CD4-positive, alpha-beta memory T cell (primary cell): Measurements from ENCODE around the gene PXDC1. TPM values are rescaled to one million over a fixed set of nuclear protein-coding genes. Genes with fewer than 3 reads are reported as not detected.

Experiments
- CTCF ChIA-PET: fragments of 350-600 bp; sonication (Branson Sonifier 250); formaldehyde crosslinking; loops from one replicate; lab custom pipeline; 2021; ENCODE audit warnings: inconsistent platforms; ENCODE audit not compliant: partially characterized antibody; lab: Charles Lee
- POLR2A ChIA-PET: fragments of 350-600 bp; sonication (Branson Sonifier 250); formaldehyde crosslinking; loops from one replicate; lab custom pipeline; 2021; ENCODE audit not compliant: partially characterized antibody; lab: Charles Lee
- DNase-seq, 5 donors: peaks; one replicate each; pipeline versions ENCODE4 v3.0.0 to v3.0.0-alpha.2; 2020 to 2022; ENCODE audit warnings: mixed read lengths in 1 of 5
- H3K27ac ChIP-seq: one replicate; pipeline ENCODE4 v1.7.0; 2013; ENCODE audit warnings: low read depth, low read length
- H3K27me3 ChIP-seq: 2 replicates; pipeline ENCODE4 v1.7.0; 2013; ENCODE audit warnings: mild to moderate bottlenecking, low read length, moderate library complexity; ENCODE audit not compliant: insufficient read depth
- H3K36me3 ChIP-seq: 2 replicates; pipeline ENCODE4 v1.7.0; 2013; ENCODE audit warnings: mild to moderate bottlenecking, low read length, moderate library complexity; ENCODE audit not compliant: insufficient read depth
- H3K4me1 ChIP-seq: 2 replicates; pipeline ENCODE4 v1.7.0; 2013; ENCODE audit warnings: mild to moderate bottlenecking, low read length, moderate library complexity; ENCODE audit not compliant: insufficient read depth
- H3K4me3 ChIP-seq, 2 donors: one replicate each; pipeline ENCODE4 v1.7.0; 2013; ENCODE audit warnings: low read length in 2 of 2, mild to moderate bottlenecking in 1 of 2
- H3K9me3 ChIP-seq, 2 donors: one replicate each; pipeline ENCODE4 v1.7.0; 2013; ENCODE audit warnings: low read length in 2 of 2, control low read depth in 1 of 2; ENCODE audit not compliant: control insufficient read depth in 1 of 2
- H3K27ac Mint-ChIP-seq, 7 donors: one replicate each; pipeline ENCODE4 v1.8.0; 2020 to 2021; ENCODE audit warnings: mixed read lengths in 7 of 7, mild to moderate bottlenecking in 6 of 7, inconsistent platforms in 3 of 7, moderate library complexity in 3 of 7
- H3K27me3 Mint-ChIP-seq, 2 donors: one replicate each; pipeline ENCODE4 v1.8.0; 2020 to 2021; ENCODE audit warnings: mixed read lengths in 2 of 2
- H3K36me3 Mint-ChIP-seq, 2 donors: one replicate each; pipeline ENCODE4 v1.8.0; 2020 to 2021; ENCODE audit warnings: mixed read lengths in 2 of 2, inconsistent platforms in 1 of 2, mild to moderate bottlenecking in 1 of 2
- H3K4me1 Mint-ChIP-seq, 4 donors: one replicate each; pipeline ENCODE4 v1.8.0; 2020 to 2021; ENCODE audit warnings: mixed read lengths in 4 of 4, mild to moderate bottlenecking in 1 of 4
- H3K4me3 Mint-ChIP-seq, 8 donors: one replicate each; pipeline ENCODE4 v1.8.0; 2020 to 2021; ENCODE audit warnings: mixed read lengths in 8 of 8, mild to moderate bottlenecking in 7 of 8, moderate library complexity in 6 of 8, inconsistent platforms in 3 of 8
- H3K9me3 Mint-ChIP-seq, 8 donors: one replicate each; pipeline ENCODE4 v1.8.0; 2020 to 2021; ENCODE audit warnings: mixed read lengths in 8 of 8, mild to moderate bottlenecking in 5 of 8, inconsistent platforms in 3 of 8, moderate library complexity in 1 of 8
- intact Hi-C: fragments of 100-400 bp; cut with micrococcal nuclease; formaldehyde crosslinking; loops from one replicate; pipeline ENCODE4 v1.15.1; 2023
- polyA plus RNA-seq, 2 donors: library from polyadenylated mRNA; unstranded; fragments of 300-500 nt; fragmentation: Illumina TruSeq; gene quantifications; one replicate each; pipeline ENCODE4 v1.2.3, GENCODE V29; 2021
- total RNA-seq, 2 experiments: library from RNA; stranded (reverse); gene quantifications; one replicate each; pipeline ENCODE4 v1.2.3, GENCODE V29; 2021

Gene PXDC1, protein sequence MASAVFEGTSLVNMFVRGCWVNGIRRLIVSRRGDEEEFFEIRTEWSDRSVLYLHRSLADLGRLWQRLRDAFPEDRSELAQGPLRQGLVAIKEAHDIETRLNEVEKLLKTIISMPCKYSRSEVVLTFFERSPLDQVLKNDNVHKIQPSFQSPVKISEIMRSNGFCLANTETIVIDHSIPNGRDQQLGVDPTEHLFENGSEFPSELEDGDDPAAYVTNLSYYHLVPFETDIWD
- under 1 TPM; 0.50 to 0.52 TPM for total RNA-seq
- not detected for polyA plus RNA-seq

DNA sequence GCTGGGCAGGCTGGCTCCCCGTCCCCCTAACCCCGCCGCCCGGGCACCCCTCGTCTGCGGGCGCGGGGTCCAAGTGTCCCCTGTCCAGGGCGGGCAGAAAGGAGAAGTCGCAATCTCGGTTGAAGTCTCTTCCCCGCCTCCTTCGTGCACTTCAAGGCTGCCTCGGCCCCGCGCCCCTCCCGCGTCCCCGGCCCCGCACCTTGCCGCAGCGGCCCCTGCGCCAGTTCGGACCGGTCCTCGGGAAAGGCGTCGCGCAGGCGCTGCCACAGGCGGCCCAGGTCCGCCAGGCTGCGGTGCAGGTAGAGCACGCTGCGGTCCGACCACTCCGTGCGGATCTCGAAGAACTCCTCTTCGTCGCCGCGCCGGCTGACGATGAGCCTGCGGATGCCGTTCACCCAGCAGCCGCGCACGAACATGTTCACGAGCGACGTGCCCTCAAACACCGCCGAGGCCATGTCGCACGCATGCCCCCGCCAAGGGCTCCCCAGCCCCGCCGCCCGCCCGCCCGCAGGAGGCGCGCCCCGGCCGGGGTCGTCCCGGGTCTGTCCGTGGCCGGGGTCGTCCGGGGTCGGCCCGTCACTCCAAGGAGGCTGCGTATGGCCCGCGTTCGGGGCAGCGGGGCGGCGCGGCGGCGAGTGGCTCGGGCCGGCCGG, at the start of gene PXDC1:
Gene PXDC1, minus strand, starts transcription at position 637 of the 653 bp plus-strand sequence. Its CDS starts 182 bp downstream, at position 455.
- ChIA-PET CTCF (no interaction called here), POLR2A (no interaction called here)
- Mint-ChIP-seq H3K4me1 (peaks cover 0 to 27% (median 3%) of the 10 kb centered on the region in 4 donors), H3K27ac (no peak within 1 kb of the TSS), H3K9me3 (no peaks in the 10 kb centered on the region), H3K4me3 (peak within 1 kb of the TSS; percentile 67 to 77 (median 73)), H3K36me3 (no peaks in the 10 kb centered on the region), H3K27me3 (peaks cover 20 to 23% of the 10 kb centered on the region in 2 donors)
- no peaks in the 10 kb centered on the region for H3K9me3 ChIP-seq
- H3K36me3 ChIP-seq = no peaks in the 10 kb centered on the region
- H3K27ac ChIP-seq = no peak within 1 kb of the TSS
- peak within 1 kb of the TSS in 1 of 2 donors; percentile 38 for H3K4me3 ChIP-seq
- H3K27me3 ChIP-seq = no peaks in the 10 kb centered on the region
- intact Hi-C loops = loop anchor here (2.0 to 5.0 kb wide), 2 partner anchors 98 to 1026 kb away; partner anchors contain the start of genes CDYL and FAM50B
- peaks cover 11% of the 10 kb centered on the region for H3K4me1 ChIP-seq
- peak in 4 of 5 donors; percentile 32 to 42 (median 34) for DNase-seq

DNA sequence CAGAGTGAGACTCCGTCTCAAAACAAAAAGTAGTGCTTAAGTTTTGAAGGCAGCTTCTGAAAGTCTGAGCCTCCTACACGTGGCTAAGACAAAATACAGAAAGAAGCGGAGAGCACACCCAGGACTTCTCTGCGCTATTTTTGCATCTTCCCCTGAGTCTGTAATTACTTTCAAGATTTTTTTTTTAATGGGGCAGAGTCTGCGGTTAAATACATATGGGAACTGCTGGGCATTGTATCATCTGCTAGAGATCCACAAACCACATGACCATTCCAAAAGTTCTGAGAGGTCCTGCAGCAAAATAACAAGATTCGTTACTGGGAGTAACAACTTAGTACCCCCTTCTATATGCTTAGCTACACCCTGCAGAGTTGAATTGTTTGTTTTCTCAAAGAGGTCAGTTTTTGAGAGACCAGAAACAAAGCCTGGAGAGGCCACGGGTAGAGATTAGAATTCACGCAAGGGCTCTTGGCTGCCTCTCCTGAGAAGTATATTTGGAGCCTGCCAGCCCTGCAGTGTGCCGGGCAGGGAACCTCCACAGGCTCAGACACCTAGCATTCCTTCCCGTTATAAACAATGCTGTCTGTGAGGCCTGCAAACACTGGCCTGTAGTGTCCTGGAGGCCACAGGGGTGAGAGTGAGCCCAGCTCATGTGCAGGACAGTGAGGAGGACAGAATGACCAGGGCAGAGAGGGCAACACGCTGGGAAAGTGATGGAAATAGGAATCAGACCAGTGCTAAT, 49.5 kb upstream of the PXDC1 start:
- H3K4me3 Mint-ChIP-seq = no peak overlapping the region
- intact Hi-C loops = no loop called here
- POLR2A ChIA-PET = no interaction called here

DNA sequence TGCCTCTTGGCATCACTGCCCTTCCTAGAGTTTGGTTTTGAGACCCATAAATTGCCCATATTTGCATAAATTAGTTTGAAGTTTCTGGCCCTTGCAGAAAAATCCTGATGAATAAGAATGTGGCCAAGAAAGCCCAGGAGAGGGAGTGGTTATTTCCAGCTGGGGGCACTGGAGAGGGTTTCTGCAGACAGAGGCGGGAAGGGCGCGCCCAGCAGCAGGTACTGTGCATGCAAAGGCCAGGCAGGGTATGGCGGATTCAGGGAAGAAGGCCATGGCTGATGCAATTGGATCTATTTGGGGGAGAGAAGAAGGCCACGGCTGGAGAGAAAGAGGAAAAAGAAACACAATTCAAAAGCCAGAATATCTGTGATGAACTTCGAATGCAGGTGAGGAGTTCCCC, 48.2 kb upstream of the PXDC1 start:
- intact Hi-C loops = no loop called here
- Histone ChIP-seq H3K36me3 (no peaks in the 10 kb centered on the region), H3K27me3 (no peaks in the 10 kb centered on the region), H3K4me1 (no peaks in the 10 kb centered on the region), H3K4me3 (no peak overlapping the region), H3K9me3 (no peaks in the 10 kb centered on the region), H3K27ac (no peak overlapping the region)
- POLR2A ChIA-PET = no interaction called here
- DNase-seq = no peak
- CTCF ChIA-PET = interaction anchor here (0.8 to 1.6 kb wide), 2 partner anchors 11 to 133 kb away, joined by 3 read pairs; no protein-coding TSS in a partner anchor
- Mint-ChIP-seq H3K27ac (no peak overlapping the region), H3K4me3 (no peak overlapping the region), H3K36me3 (no peaks in the 10 kb centered on the region), H3K27me3 (no peaks in the 10 kb centered on the region), H3K4me1 (peaks cover 0 to 5% (median 1%) of the 10 kb centered on the region in 4 donors), H3K9me3 (no peaks in the 10 kb centered on the region)

More for the DNA sequence above, 49.5 kb upstream of the PXDC1 start:
- no peaks in the 10 kb centered on the region for H3K4me1 ChIP-seq
- H3K4me3 ChIP-seq = no peak overlapping the region
- H3K27ac ChIP-seq = no peak overlapping the region
- no peaks in the 10 kb centered on the region for H3K9me3 ChIP-seq
- Mint-ChIP-seq H3K27me3 (peaks cover 0 to 1% of the 10 kb centered on the region in 2 donors), H3K9me3 (peaks cover 0 to 2% (median 0%) of the 10 kb centered on the region in 8 donors), H3K36me3 (no peaks in the 10 kb centered on the region), H3K27ac (no peak overlapping the region), H3K4me1 (peaks cover 0 to 5% (median 1%) of the 10 kb centered on the region in 4 donors)
- no peaks in the 10 kb centered on the region for H3K27me3 ChIP-seq
- DNase-seq = no peak
- H3K36me3 ChIP-seq = no peaks in the 10 kb centered on the region
- CTCF ChIA-PET = interaction anchor here (0.6 to 1.6 kb wide), 3 partner anchors 10 to 27 kb away, joined by 3 to 4 read pairs (median 3); no protein-coding TSS in a partner anchor

DNA sequence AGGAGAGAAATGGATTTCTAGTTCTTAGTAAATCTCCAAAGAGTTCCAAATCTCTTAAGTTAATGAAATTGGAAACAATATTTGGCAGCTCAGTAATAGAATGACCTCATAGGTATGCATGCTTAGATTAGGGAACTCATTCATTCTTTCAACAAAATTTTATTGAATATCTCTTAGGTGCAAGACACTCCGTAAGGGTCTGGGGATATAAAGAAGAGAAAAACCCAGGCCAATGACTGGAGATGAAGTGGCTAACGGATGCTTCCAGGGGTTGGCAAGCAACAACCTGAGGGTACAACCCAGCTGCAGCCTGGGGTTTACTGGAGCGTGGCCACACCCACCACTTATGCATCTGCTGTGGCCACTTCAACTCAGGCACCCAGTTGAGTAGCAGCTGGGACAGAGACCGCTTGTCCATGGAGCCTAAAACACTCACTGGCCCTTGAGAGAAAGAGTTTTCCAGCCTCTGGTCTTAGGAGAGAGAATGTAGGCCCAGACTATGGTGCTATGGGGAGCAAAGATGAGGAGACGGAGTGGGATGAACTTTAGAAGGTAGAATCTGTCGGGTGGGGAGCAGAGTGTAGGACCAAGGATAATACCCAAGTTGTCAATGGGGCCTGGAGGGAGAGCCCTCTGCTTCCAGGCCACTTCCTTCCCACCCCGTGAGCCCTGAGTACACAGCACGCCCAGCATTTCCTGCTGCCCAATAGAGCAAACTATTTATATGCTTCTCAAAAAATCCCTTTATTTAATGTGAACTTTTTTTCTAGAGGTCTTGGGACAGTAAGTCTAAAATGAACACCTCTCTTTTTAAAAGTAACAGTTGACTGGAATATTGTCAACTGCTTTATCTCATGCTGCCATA, 46.8 kb upstream of the PXDC1 start:
- intact Hi-C loops = no loop called here
- no peaks in the 10 kb centered on the region for H3K4me1 ChIP-seq
- no peak overlapping the region for H3K4me3 ChIP-seq
- H3K27ac Mint-ChIP-seq = no peak overlapping the region
- peaks cover 0 to 1% of the 10 kb centered on the region in 2 donors for H3K27me3 Mint-ChIP-seq
- no peaks in the 10 kb centered on the region for H3K36me3 ChIP-seq
- no peaks in the 10 kb centered on the region for H3K36me3 Mint-ChIP-seq
- POLR2A ChIA-PET = no interaction called here
- H3K27me3 ChIP-seq = no peaks in the 10 kb centered on the region
- CTCF ChIA-PET = no interaction called here
- H3K4me3 Mint-ChIP-seq = no peak overlapping the region
- no peaks in the 10 kb centered on the region for H3K9me3 Mint-ChIP-seq
- DNase-seq = no peak
- peaks cover 0 to 3% (median under 1%) of the 10 kb centered on the region in 4 donors for H3K4me1 Mint-ChIP-seq
- H3K27ac ChIP-seq = no peak overlapping the region
- no peaks in the 10 kb centered on the region for H3K9me3 ChIP-seq

DNA sequence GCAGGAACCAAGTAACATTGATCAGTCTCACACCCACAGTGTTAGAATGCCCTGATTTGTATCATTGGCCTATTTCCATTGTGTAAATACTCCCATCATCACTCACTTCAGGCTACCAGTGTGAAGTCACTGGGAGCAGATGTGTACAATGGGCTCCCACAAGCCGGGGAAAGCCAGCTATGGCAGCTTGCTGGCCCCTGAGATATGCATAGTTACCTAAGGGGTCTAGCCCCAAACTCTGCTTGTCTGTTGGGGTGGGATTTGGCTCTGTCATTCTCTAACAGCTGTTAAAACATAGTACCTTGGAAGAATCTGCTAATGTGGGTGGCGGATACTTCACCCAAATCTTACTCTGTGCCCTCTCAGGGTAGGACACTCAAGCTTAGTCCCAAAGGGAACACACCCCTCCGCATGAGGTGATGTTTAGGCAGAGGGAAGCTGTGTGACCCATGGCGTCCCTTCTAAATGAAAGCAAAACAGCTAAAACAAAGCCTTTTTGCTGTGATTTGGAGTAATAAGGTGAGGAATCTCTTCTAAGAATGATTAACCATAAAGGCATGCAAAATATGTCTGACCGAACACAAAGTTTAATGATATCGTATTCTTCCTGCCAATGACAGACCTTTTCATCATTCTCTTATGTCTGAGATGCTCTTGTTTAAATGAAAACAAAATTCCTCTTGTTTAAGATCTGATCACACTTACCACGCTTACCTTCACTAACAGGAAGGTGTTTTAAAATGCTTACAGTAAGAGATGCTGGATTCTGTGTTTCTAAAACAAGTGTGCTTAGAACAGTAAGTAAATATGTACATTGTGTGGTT, 45.9 kb upstream of the PXDC1 start:
- CTCF ChIA-PET = no interaction called here
- Mint-ChIP-seq H3K9me3 (no peaks in the 10 kb centered on the region), H3K4me3 (no peak overlapping the region), H3K4me1 (peaks cover 0 to 3% (median under 1%) of the 10 kb centered on the region in 4 donors), H3K27me3 (peaks cover 0 to 1% of the 10 kb centered on the region in 2 donors), H3K27ac (no peak overlapping the region), H3K36me3 (no peaks in the 10 kb centered on the region)
- no peaks in the 10 kb centered on the region for H3K9me3 ChIP-seq
- intact Hi-C loops = no loop called here
- no peaks in the 10 kb centered on the region for H3K36me3 ChIP-seq
- no peak for DNase-seq
- no peak overlapping the region for H3K4me3 ChIP-seq
- POLR2A ChIA-PET = no interaction called here
- H3K27ac ChIP-seq = no peak overlapping the region
- no peaks in the 10 kb centered on the region for H3K27me3 ChIP-seq
- no peaks in the 10 kb centered on the region for H3K4me1 ChIP-seq

DNA sequence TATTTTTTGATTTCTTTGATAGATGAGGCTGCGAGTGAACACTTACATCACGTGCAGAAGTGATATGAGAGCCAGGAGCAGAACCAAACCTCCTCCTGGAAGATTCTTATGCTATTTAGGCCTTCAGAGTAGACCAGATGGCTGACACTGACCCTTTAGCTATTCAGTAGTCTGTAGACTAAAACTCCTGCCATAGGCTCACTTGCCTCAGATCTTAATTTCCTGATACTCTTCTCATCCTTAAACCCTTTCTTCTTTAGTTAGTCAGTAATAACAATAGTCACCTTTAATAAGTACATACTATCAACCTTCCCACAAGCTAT, 45.2 kb upstream of the PXDC1 start:
- H3K4me1 Mint-ChIP-seq = peaks cover 0 to under 1% (median 0%) of the 10 kb centered on the region in 4 donors
- no peak overlapping the region for H3K27ac ChIP-seq
- no peaks in the 10 kb centered on the region for H3K9me3 Mint-ChIP-seq
- H3K4me1 ChIP-seq = no peaks in the 10 kb centered on the region
- peaks cover 0 to 1% of the 10 kb centered on the region in 2 donors for H3K27me3 Mint-ChIP-seq
- ChIA-PET POLR2A (no interaction called here), CTCF (no interaction called here)
- DNase-seq = no peak
- no peak overlapping the region for H3K4me3 Mint-ChIP-seq
- H3K4me3 ChIP-seq = no peak overlapping the region
- H3K36me3 ChIP-seq = no peaks in the 10 kb centered on the region
- no peaks in the 10 kb centered on the region for H3K36me3 Mint-ChIP-seq
- intact Hi-C loops = no loop called here
- H3K27me3 ChIP-seq = no peaks in the 10 kb centered on the region
- H3K27ac Mint-ChIP-seq = no peak overlapping the region
- H3K9me3 ChIP-seq = no peaks in the 10 kb centered on the region
